DND-41 (cell line): ENCODE measurements around the gene STEAP1B.

ENCODE experiments used
- ATAC-seq: fragments of 200-7000 bp; cut with Tn5 transposase; 3 replicates; pipeline ENCODE4 v1.9.1; 2021; ENCODE audit warnings: low read depth; ENCODE audit not compliant: insufficient read depth
- DNase-seq: peaks from one replicate; pipeline ENCODE4 v3.0.0-alpha.2; 2020
- H2AFZ ChIP-seq: 2 replicates; pipeline ENCODE4 v1.6.0; 2012; ENCODE audit warnings: low read depth, low read length
- H3K27ac ChIP-seq: 2 replicates; pipeline ENCODE4 v1.5.1; 2012; ENCODE audit warnings: low read length, inconsistent platforms
- H3K27me3 ChIP-seq: fragments of 200-600 bp; sonication (generic); 2 replicates; pipeline ENCODE4 v1.6.0; 2012; ENCODE audit warnings: low read length, mild to moderate bottlenecking, inconsistent platforms; ENCODE audit not compliant: insufficient read depth, poor library complexity
- H3K36me3 ChIP-seq: 2 replicates; pipeline ENCODE4 v1.5.1; 2012; ENCODE audit warnings: low read length, inconsistent platforms; ENCODE audit not compliant: insufficient read depth
- H3K4me1 ChIP-seq: 2 replicates; pipeline ENCODE4 v1.5.1; 2012; ENCODE audit warnings: mild to moderate bottlenecking, low read length; ENCODE audit not compliant: insufficient read depth
- H3K4me2 ChIP-seq: 2 replicates; pipeline ENCODE4 v1.6.0; 2012; ENCODE audit warnings: mild to moderate bottlenecking, moderate library complexity, low read length, inconsistent platforms; ENCODE audit not compliant: insufficient read depth
- H3K4me3 ChIP-seq, 2 experiments: fragments of 200-600 bp in 1 of 2; shearing (Covaris generic) in 1 of 2; 2 replicates each; pipeline ENCODE4 v1.5.1; 2012 to 2016; ENCODE audit warnings: inconsistent platforms in 2 of 2, low read length in 2 of 2, mild to moderate bottlenecking in 2 of 2, low read depth in 1 of 2, moderate library complexity in 1 of 2
- H3K79me2 ChIP-seq: 2 replicates; pipeline ENCODE4 v1.6.0; 2012; ENCODE audit warnings: low read length, inconsistent platforms; ENCODE audit not compliant: insufficient read depth
- H3K9ac ChIP-seq: 2 replicates; pipeline ENCODE4 v1.6.0; 2012; ENCODE audit warnings: low read depth, mild to moderate bottlenecking, inconsistent platforms, low read length, moderate library complexity
- H3K9me3 ChIP-seq: 2 replicates; pipeline ENCODE4 v1.5.1; 2012; ENCODE audit warnings: low read length, moderate library complexity, mild to moderate bottlenecking, inconsistent platforms; ENCODE audit not compliant: insufficient read depth, severe bottlenecking
- H4K20me1 ChIP-seq: 2 replicates; pipeline ENCODE4 v1.6.0; 2012; ENCODE audit warnings: low read length; ENCODE audit not compliant: insufficient read depth
- EZH2 ChIP-seq: IDR thresholded peaks from 3 replicates; pipeline ENCODE4 v1.6.1; 2012; ENCODE audit warnings: borderline replicate concordance, low read depth, mild to moderate bottlenecking, moderate library complexity, low read length, inconsistent platforms; ENCODE audit not compliant: severe bottlenecking
- TF ChIP-seq, protein P1 (sequence below): IDR thresholded peaks from 2 replicates; pipeline ENCODE4 v1.5.1; 2012; ENCODE audit warnings: borderline replicate concordance, low read length, moderate library complexity, mild to moderate bottlenecking; ENCODE audit not compliant: poor library complexity, severe bottlenecking; ENCODE audit errors: extremely low read depth

Gene STEAP1B

DNA sequence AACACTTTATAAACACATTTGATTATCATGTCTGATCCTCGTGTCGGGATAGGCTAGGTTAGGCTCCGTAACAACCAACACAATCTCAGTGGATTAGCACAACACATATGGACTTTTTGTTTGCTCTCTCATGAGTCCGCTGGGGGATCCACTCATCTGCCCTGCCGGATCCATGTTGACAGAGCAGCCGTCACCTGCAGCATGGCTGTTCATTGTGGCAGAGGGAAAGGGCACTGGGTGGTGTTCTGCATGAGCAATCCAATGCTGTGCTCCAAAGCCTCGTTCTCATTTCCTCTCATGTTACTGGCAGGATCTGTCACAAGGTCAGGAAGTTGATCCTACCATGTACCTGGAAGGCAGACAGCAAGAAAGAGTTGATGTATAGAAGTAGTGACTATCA lies 80.5 kb downstream of the STEAP1B start:
- Histone ChIP-seq H3K79me2 (no peaks in the 10 kb centered on the region), H3K36me3 (no peaks in the 10 kb centered on the region), H3K4me2 (no peak overlapping the region), H2AFZ (no peak overlapping the region), H3K9ac (no peak overlapping the region), H3K27ac (no peak overlapping the region), H3K4me3 (no peak overlapping the region), H3K4me1 (no peaks in the 10 kb centered on the region), H3K9me3 (no peaks in the 10 kb centered on the region), H3K27me3 (no peaks in the 10 kb centered on the region), H4K20me1 (no peaks in the 10 kb centered on the region)
- DNase-seq (no peak), ATAC-seq (no peak)
- no peak for TF ChIP-seq EZH2
- TF ChIP-seq, protein P1, sequence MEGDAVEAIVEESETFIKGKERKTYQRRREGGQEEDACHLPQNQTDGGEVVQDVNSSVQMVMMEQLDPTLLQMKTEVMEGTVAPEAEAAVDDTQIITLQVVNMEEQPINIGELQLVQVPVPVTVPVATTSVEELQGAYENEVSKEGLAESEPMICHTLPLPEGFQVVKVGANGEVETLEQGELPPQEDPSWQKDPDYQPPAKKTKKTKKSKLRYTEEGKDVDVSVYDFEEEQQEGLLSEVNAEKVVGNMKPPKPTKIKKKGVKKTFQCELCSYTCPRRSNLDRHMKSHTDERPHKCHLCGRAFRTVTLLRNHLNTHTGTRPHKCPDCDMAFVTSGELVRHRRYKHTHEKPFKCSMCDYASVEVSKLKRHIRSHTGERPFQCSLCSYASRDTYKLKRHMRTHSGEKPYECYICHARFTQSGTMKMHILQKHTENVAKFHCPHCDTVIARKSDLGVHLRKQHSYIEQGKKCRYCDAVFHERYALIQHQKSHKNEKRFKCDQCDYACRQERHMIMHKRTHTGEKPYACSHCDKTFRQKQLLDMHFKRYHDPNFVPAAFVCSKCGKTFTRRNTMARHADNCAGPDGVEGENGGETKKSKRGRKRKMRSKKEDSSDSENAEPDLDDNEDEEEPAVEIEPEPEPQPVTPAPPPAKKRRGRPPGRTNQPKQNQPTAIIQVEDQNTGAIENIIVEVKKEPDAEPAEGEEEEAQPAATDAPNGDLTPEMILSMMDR: no peak

DNA sequence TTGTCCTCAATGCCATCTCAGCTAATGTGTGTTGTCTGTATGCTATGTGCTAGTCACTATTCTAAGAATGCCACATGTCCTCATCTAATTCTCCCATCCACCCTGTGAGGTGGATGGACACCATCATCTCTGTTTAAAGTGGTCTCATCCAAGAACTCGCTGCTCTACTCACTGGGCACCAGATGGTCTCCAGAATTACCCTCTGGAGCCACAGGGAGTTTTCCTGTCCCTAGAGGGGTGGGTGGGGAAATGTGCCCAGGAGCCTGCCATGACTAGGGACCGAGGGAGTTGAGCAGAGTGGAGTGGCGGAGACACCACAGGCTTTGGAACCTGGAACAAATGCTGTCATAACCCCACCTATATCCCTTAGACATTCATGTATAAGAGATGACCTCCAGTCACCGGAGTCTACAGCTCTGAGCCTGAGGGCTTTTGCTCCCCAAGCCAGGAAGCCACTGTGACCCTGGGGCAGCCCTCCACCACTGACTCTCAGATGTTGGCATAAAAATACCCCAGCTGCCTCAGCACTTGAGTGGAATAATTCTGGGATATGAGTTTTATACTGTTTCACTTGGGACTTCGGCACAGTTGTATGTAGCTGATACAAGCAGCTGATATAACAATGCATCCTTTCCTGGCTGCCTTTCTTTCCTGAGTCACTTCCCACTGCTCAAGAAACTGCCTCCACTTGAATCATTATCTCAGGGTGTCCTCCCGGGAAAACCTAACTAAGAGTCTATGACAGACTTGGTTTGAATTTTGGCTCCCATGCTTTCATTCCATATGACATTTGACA lies 81.5 kb downstream of the STEAP1B start:
- Histone ChIP-seq H3K79me2 (no peaks in the 10 kb centered on the region), H3K9me3 (no peaks in the 10 kb centered on the region), H3K9ac (no peak overlapping the region), H3K27me3 (no peaks in the 10 kb centered on the region), H3K27ac (no peak overlapping the region), H3K36me3 (no peaks in the 10 kb centered on the region), H2AFZ (no peak overlapping the region), H3K4me1 (no peaks in the 10 kb centered on the region), H4K20me1 (no peaks in the 10 kb centered on the region), H3K4me2 (no peak overlapping the region), H3K4me3 (no peak overlapping the region)
- no peak for DNase-seq
- TF ChIP-seq EZH2: no peak
- TF ChIP-seq, protein P1: no peak
- ATAC-seq: no peak

DNA sequence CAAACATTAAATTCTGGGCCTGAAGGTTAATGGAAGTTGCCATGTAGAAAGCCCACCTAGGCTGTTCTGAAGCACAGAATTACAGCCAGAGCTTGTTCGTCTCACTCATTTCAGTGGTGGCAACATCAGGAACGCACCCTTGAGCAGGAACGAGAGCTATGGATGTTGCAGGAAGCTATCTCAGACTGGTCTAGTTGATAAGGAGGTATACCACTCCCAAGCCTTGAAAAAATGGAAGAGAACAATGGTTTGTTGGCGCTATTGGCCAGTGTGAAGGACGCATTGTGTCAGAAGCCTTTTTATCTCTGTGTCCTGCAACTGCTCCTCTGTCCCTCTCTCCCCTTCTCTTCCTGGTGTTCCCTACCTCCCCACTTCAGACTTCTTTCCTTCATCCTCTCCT lies 82.1 kb downstream of the STEAP1B start:
- H3K4me1 ChIP-seq: no peaks in the 10 kb centered on the region
- no peaks in the 10 kb centered on the region for H3K27me3 ChIP-seq
- no peak for DNase-seq
- H3K27ac ChIP-seq: no peak overlapping the region
- no peak overlapping the region for H2AFZ ChIP-seq
- H4K20me1 ChIP-seq: no peaks in the 10 kb centered on the region
- H3K4me2 ChIP-seq: no peak overlapping the region
- H3K9ac ChIP-seq: no peak overlapping the region
- TF ChIP-seq, protein P1: no peak
- TF ChIP-seq EZH2: no peak
- no peaks in the 10 kb centered on the region for H3K36me3 ChIP-seq
- H3K79me2 ChIP-seq: no peaks in the 10 kb centered on the region
- ATAC-seq: no peak
- no peaks in the 10 kb centered on the region for H3K9me3 ChIP-seq
- no peak overlapping the region for H3K4me3 ChIP-seq

DNA sequence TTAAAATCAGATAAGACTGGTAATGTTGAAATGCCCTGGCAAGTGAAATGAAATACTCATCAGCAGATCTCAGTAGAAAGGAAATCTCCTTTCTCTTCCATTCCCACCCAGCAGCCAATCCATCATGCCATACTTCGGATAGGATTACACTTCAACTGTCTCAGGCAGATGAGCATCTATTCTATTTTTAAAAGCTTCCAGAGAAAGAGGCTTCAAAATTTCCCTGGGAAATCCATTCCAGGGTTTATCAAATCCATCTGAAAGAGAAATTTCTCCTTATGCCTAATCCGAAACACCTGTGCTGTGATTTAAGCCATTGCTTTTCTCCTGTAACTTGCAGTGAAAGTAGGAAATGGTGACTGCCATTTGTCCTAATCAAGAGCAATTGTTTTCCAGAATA lies 82.6 kb downstream of the STEAP1B start:
- no peaks in the 10 kb centered on the region for H3K4me1 ChIP-seq
- H3K4me3 ChIP-seq: no peak overlapping the region
- H3K4me2 ChIP-seq: no peak overlapping the region
- no peaks in the 10 kb centered on the region for H3K27me3 ChIP-seq
- no peak overlapping the region for H3K9ac ChIP-seq
- no peak overlapping the region for H3K27ac ChIP-seq
- no peaks in the 10 kb centered on the region for H3K79me2 ChIP-seq
- no peaks in the 10 kb centered on the region for H3K9me3 ChIP-seq
- no peaks in the 10 kb centered on the region for H4K20me1 ChIP-seq
- H3K36me3 ChIP-seq: no peaks in the 10 kb centered on the region
- no peak overlapping the region for H2AFZ ChIP-seq
- ATAC-seq (no peak), DNase-seq (no peak)
- TF ChIP-seq EZH2: no peak
- TF ChIP-seq, protein P1: no peak
